ENCODE data around the gene GNG8.

The GNG8 gene

DNA sequence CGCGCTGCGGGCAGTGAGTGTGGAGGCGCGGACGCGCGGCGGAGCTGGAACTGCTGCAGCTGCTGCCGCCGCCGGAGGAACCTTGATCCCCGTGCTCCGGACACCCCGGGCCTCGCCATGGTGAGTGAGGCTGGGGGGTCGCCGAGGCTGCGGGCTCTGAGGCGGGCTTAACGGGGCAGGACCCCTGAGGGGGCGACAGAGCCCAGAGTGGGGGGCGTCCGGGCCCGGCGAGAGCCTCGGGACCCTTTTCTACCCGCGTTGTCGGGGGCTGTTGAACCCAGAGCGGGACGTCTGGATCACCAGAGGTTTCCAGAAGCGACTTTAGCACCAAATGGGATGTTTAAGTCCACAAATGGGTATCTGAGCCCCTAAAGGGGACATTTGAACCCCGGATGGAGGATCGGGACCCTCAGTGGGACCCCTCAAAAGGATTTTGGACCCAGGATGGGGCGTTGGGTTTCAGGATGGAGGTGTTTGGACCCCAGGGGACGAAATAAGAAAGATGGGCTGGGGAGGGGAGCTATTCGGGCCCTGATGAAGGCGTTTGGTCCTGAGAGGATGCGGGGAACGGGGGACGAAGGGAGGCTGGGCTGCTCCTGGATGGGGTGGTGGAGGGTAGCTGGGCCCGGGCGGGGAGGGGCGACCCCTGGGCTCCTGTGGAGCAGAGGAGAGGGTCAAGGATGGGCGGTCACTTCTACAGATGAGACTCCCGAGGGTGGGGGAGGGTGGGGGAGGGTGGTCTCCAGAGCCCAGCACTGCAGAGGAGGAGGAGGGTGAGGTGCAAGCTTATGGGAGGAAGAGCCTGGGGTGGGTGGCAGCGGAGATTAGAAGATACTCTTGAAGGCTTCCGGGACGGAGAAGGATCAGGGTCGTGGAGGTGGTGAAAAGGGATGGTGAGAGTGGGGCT, 34.4 kb downstream of the GNG8 start, which contains the start of gene CALM3:
CALM3 (plus strand) TSS at position 13 of the 907 bp plus-strand sequence; CDS start at position 118, 105 bp downstream.
- POLR2A ChIA-PET (ENCODE audit: low non-redundant PET) = interaction anchor here (0.5 kb wide), 1 partner anchor 149 kb away, joined by 3 read pairs; no protein-coding TSS in a partner anchor
- CTCF ChIA-PET = interaction anchor here (0.6 to 1.6 kb wide), 4 partner anchors 13 to 103 kb away, joined by 3 to 8 read pairs (median 4); no protein-coding TSS in a partner anchor
- DNase-seq (ENCODE audit: low spot score) = no peak
- peak within 1 kb of the TSS; percentile 97 for H3K27ac ChIP-seq
- TF ChIP-seq, protein P1, sequence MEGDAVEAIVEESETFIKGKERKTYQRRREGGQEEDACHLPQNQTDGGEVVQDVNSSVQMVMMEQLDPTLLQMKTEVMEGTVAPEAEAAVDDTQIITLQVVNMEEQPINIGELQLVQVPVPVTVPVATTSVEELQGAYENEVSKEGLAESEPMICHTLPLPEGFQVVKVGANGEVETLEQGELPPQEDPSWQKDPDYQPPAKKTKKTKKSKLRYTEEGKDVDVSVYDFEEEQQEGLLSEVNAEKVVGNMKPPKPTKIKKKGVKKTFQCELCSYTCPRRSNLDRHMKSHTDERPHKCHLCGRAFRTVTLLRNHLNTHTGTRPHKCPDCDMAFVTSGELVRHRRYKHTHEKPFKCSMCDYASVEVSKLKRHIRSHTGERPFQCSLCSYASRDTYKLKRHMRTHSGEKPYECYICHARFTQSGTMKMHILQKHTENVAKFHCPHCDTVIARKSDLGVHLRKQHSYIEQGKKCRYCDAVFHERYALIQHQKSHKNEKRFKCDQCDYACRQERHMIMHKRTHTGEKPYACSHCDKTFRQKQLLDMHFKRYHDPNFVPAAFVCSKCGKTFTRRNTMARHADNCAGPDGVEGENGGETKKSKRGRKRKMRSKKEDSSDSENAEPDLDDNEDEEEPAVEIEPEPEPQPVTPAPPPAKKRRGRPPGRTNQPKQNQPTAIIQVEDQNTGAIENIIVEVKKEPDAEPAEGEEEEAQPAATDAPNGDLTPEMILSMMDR (conservative IDR thresholded peaks at IDR 0.05; ENCODE audit: low read depth) = no peak

- TF ChIP-seq, protein P1 (conservative IDR thresholded peaks at IDR 0.05; ENCODE audit: low read depth) = no peak
- CTCF ChIA-PET = interaction anchor here (0.6 to 0.9 kb wide), 2 partner anchors 14 to 104 kb away, joined by 3 read pairs; no protein-coding TSS in a partner anchor
- DNase-seq (ENCODE audit: low spot score) = peak; percentile 99
- POLR2A ChIA-PET (ENCODE audit: low non-redundant PET) = interaction anchor here (0.5 to 0.7 kb wide), 5 partner anchors 8 to 207 kb away, joined by 3 to 4 read pairs (median 3); no protein-coding TSS in a partner anchor
- peak overlapping the region; percentile 97 for H3K27ac ChIP-seq
Observed at GRCh38 chr19:46600384-46601317, 35.4 kb downstream of the GNG8 start.

DNA sequence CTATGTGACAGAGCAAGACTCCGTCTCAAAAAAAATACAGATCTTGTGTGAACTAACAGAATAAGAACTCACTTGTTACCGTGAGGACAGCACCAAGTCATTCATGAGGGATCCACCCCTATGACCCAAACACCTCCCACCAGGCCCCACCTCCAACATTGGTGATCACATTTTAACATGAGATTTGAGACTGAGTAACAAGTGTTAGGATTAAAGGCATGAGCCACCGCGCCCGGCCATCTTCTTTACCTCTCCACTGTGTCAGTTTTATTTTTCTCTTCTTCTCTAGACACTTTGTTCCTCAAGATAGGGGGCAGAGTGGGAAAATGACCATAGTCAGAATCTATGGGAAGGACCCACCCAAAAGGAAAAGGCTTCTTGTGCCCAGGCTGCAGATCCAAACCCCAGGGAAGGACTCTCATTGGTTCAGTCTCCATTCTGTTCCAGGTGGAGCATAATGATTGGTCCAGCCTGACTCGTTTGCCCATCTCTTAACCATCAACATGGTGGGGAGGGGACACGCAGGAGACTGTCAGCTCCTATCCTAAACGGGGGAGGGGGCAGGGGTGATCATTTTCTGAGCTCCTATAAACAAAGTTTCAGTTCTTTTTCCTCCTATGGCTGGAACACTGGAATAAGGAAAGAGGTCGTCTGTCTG, 36.2 kb downstream of the GNG8 start:
- peak overlapping the region; percentile 97 for H3K27ac ChIP-seq
- POLR2A ChIA-PET (ENCODE audit: low non-redundant PET) = interaction anchor here (0.5 to 0.7 kb wide), 3 partner anchors 9 to 73 kb away, joined by 3 to 4 read pairs (median 3); no protein-coding TSS in a partner anchor
- CTCF ChIA-PET = interaction anchor here (0.9 kb wide), 1 partner anchor 14 kb away, joined by 3 read pairs; no protein-coding TSS in a partner anchor
- TF ChIP-seq, protein P1 (conservative IDR thresholded peaks at IDR 0.05; ENCODE audit: low read depth) = no peak
- no peak for DNase-seq (ENCODE audit: low spot score)

GRCh38 chr19:46598372-46598917, 37.6 kb downstream of the GNG8 start:
- POLR2A ChIA-PET (ENCODE audit: low non-redundant PET) = no interaction called here
- CTCF ChIA-PET = interaction anchor here (0.6 kb wide), 1 partner anchor 61 kb away, joined by 3 read pairs; no protein-coding TSS in a partner anchor
- no peak overlapping the region for H3K27ac ChIP-seq
- TF ChIP-seq, protein P1 (conservative IDR thresholded peaks at IDR 0.05; ENCODE audit: low read depth) = no peak
- DNase-seq (ENCODE audit: low spot score) = no peak

DNA sequence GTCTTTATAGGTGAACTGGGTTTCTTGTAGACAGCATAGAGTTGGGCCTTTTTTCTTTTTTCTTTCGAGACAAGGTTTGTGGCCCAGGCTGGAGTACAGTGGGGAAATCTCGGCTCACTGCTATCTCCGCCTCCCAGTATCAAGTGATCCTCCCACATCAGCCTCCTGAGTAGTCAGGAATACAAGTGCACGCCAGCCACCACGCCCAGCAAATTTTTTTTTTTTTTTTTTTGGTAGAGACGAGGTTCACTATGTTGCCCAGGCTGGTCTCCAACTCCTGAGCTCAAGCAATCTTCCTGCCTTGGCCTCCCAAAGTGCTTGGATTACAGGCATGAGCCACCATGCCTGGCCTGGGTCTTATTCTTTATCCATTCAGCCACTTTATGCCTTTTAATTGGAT, 40.0 kb downstream of the GNG8 start:
- no peak for DNase-seq (ENCODE audit: low spot score)
- TF ChIP-seq, protein P1 (conservative IDR thresholded peaks at IDR 0.05; ENCODE audit: low read depth) = no peak
- H3K27ac ChIP-seq = no peak overlapping the region
- POLR2A ChIA-PET (ENCODE audit: low non-redundant PET) = interaction anchor here (0.6 kb wide), 1 partner anchor 29 kb away, joined by 3 read pairs; no protein-coding TSS in a partner anchor
- CTCF ChIA-PET = no interaction called here

All from RWPE1 (cell line).